Spleen (tissue), 7 donors: ENCODE data around the gene SPI1.

ENCODE experiments used
- POLR2AphosphoS5 ChIP-seq, 3 donors: sonication (generic); formaldehyde crosslinking; IDR thresholded peaks; one replicate each; pipeline ENCODE4 v1.5.1; 2017; ENCODE audit warnings: antibody characterized with exemption in 3 of 3
- TF ChIP-seq, protein P1 (sequence below), 11 experiments: fragments of 200-600 bp in 7 of 11; fragments of 450-650 bp in 4 of 11; sonication (generic) in 4 of 11; IDR thresholded peaks in 8 of 11; conservative IDR thresholded peaks in 3 of 11; 1 replicate in 7 of 11; 2 replicates in 4 of 11; pipeline versions ENCODE4 v1.4.0 to v1.8.0; 2016 to 2021; ENCODE audit warnings: antibody characterized with exemption in 11 of 11, inconsistent platforms in 4 of 11, mild to moderate bottlenecking in 1 of 11
- donor health status: DM: no; HTN: no; CAD: no; lungs with moderate emphysema.
- donor health status: DM: no; HTN: no; CAD: no.
- donor health status: DM: no; HTN: no; CAD: no.

DNA sequence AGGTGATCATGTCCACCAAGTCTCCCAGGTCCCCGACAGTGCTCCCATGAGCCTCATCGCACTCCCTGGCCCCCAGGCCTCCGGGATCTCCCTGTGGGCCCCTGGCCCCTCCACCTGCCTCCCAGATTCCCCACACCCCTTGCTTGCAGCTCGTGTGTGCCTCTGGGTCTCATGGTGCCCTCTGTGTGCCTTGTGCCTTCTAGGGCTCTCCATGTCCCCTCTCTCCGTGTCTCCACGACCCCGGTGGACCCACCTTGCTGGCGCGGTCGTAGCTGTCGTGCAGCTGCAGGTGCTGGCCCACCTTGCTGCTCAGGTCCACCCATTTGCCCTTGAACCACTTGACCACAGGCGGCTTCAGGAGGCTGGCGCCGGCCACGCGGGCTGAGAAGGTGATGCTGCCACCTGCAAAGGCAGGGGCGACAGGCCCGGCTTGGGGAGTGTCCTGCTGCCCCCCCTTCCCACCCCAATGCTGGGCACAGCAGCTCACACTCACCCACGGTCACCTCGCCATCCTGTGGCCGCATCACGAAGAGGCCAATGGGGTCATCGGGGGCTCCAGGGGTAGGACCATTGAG lies 28.7 kb downstream of the SPI1 start:
- TF ChIP-seq POLR2AphosphoS5 (IDR thresholded peaks at IDR 0.05), result peak in 1 of 3 donors; percentile 28
- TF ChIP-seq, protein P1, sequence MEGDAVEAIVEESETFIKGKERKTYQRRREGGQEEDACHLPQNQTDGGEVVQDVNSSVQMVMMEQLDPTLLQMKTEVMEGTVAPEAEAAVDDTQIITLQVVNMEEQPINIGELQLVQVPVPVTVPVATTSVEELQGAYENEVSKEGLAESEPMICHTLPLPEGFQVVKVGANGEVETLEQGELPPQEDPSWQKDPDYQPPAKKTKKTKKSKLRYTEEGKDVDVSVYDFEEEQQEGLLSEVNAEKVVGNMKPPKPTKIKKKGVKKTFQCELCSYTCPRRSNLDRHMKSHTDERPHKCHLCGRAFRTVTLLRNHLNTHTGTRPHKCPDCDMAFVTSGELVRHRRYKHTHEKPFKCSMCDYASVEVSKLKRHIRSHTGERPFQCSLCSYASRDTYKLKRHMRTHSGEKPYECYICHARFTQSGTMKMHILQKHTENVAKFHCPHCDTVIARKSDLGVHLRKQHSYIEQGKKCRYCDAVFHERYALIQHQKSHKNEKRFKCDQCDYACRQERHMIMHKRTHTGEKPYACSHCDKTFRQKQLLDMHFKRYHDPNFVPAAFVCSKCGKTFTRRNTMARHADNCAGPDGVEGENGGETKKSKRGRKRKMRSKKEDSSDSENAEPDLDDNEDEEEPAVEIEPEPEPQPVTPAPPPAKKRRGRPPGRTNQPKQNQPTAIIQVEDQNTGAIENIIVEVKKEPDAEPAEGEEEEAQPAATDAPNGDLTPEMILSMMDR (IDR thresholded peaks at IDR 0.05 in 8 of 11, conservative IDR thresholded peaks at IDR 0.05 in 3 of 11), result no peak
